Panc1 (cell line): ENCODE results near the gene TCHP. TPM values are rescaled to one million over a fixed set of nuclear protein-coding genes. Genes with fewer than 3 reads are reported as not detected.

ENCODE experiments used
- ATAC-seq: fragments of 200-7000 bp; cut with Tn5 transposase; 2 replicates; pipeline ENCODE4 v1.9.1; 2020; ENCODE audit warnings: mild to moderate bottlenecking, moderate library complexity
- BruUV-seq: library from RNA; stranded (reverse); fragments of 400-500 nt; replicated peaks from 2 replicates; lab custom pipeline; 2021; lab: Mats Ljungman, UMichigan
- CTCF ChIA-PET: fragments of 300-600 bp; sonication (Branson Sonifier 250); formaldehyde crosslinking; loops from one replicate; lab custom pipeline; 2022; ENCODE audit warnings: antibody characterized with exemption; lab: Charles Lee
- POLR2A ChIA-PET: fragments of 300-600 bp; sonication (Branson Sonifier 250); formaldehyde crosslinking; loops from one replicate; lab custom pipeline; 2022; ENCODE audit warnings: antibody characterized with exemption; lab: Charles Lee
- DNase-seq: peaks from one replicate; pipeline ENCODE4 v3.0.0-alpha.2; 2010; ENCODE audit warnings: low read depth, low spot score
- H3K27ac ChIP-seq: 2 replicates; pipeline ENCODE4 v1.5.1; 2011; ENCODE audit warnings: mild to moderate bottlenecking, low read length, inconsistent platforms
- H3K27me3 ChIP-seq: fragments of 200-500 bp; sonication (Bioruptor generic); 2 replicates; pipeline ENCODE4 v1.6.0; 2014; ENCODE audit warnings: low read length, inconsistent platforms; ENCODE audit not compliant: control insufficient read depth, insufficient read depth
- H3K36me3 ChIP-seq: fragments of 200-500 bp; sonication (Bioruptor generic); 2 replicates; pipeline ENCODE4 v1.5.1; 2014; ENCODE audit warnings: inconsistent platforms, mild to moderate bottlenecking, low read length, moderate library complexity; ENCODE audit not compliant: control insufficient read depth, insufficient read depth
- H3K4me1 ChIP-seq: 2 replicates; pipeline ENCODE4 v1.5.1; 2011; ENCODE audit warnings: inconsistent platforms, mild to moderate bottlenecking, low read length, moderate library complexity; ENCODE audit not compliant: control insufficient read depth, insufficient read depth
- H3K4me3 ChIP-seq, 2 experiments: 2 replicates each; pipeline ENCODE4 v1.5.1; 2011 to 2012; ENCODE audit warnings: low read depth in 2 of 2, low read length in 2 of 2, mild to moderate bottlenecking in 2 of 2, inconsistent platforms in 1 of 2, moderate library complexity in 1 of 2
- H3K9me3 ChIP-seq: fragments of 200-500 bp; sonication (Bioruptor generic); 2 replicates; pipeline ENCODE4 v1.5.1; 2014; ENCODE audit warnings: low read depth, mild to moderate bottlenecking, inconsistent platforms, low read length, moderate library complexity; ENCODE audit not compliant: control insufficient read depth, insufficient read depth
- POLR2AphosphoS5 ChIP-seq: IDR thresholded peaks from 2 replicates; pipeline ENCODE4 v1.6.1; 2012; ENCODE audit warnings: mild to moderate bottlenecking, low read depth, low read length, moderate library complexity
- SIN3A ChIP-seq: IDR thresholded peaks from 2 replicates; pipeline ENCODE4 v1.6.1; 2012; ENCODE audit warnings: low read depth, mild to moderate bottlenecking, low read length, moderate library complexity, borderline replicate concordance; ENCODE audit not compliant: insufficient read depth
- TCF7L2 ChIP-seq: IDR thresholded peaks from 2 replicates; pipeline ENCODE4 v1.6.1; 2011; ENCODE audit warnings: mild to moderate bottlenecking, low read depth, low read length, inconsistent platforms
- in situ Hi-C: cut with HindIII; loops from 2 replicates; pipeline ENCODE4 v1.10.0; 2016; ENCODE audit warnings: low sequenced_read_pairs, low pct_unique_long_range_greater_than_20kb
- intact Hi-C: fragments of 100-400 bp; cut with micrococcal nuclease; formaldehyde crosslinking; loops from one replicate; pipeline ENCODE4 v1.10.0; 2022; ENCODE audit not compliant: unreplicated experiment
- total RNA-seq: library from RNA; stranded (reverse); gene quantifications from one replicate; pipeline ENCODE4 v1.2.1, GENCODE V29; 2021; ENCODE audit not compliant: unreplicated experiment
- TF ChIP-seq, protein P1 (sequence below), 2 experiments: IDR thresholded peaks; 2 replicates each; pipeline ENCODE4 v1.6.1; 2011 to 2012; ENCODE audit warnings: low read depth in 2 of 2, control low read depth in 1 of 2, low read length in 1 of 2, mild to moderate bottlenecking in 1 of 2, moderate library complexity in 1 of 2; ENCODE audit not compliant: insufficient read depth in 1 of 2
- TF ChIP-seq, protein P2 (sequence below): fragments of 450-650 bp; IDR thresholded peaks from 2 replicates; pipeline ENCODE4 v1.5.1; 2017; ENCODE audit warnings: mild to moderate bottlenecking

Gene TCHP
- total RNA-seq, 1 experiment from 2014 or later: 25.0 TPM

DNA sequence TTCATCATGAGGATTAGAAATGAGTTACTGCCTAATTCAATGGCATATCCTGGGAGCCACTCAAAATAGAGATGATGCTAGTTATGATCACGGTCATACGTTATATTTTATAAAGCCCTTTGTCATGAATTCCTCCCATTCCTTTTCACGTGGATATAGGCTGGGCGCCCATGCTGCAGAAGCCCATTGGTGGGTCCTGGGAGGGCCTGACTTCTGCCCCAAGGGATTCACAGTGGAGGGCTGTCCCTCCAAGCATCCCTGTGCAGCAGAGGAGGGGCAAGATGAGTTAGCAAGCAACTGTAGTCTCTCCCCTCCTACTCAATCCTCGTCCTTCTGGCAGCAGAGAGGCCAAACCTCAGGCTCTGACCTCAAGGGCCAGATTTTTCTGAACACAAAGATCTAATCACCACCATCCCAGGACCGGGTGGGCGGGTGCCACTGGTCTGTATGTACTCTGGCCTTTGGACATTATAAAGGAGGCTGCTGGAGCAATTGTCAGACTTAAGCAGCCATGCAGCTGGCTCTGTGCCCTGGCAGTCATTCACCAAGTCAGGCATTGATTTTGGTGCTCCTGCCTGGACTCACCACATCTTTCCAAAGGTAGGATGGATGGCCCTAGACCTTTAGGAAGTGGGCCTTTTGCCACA is 28.3 kb upstream of the TCHP start:
- ATAC-seq (no peak), DNase-seq (no peak)
- no peaks in the 10 kb centered on the region for H3K4me1 ChIP-seq
- no peaks in the 10 kb centered on the region for H3K27me3 ChIP-seq
- H3K27ac ChIP-seq: no peak overlapping the region
- TF ChIP-seq, protein P1, sequence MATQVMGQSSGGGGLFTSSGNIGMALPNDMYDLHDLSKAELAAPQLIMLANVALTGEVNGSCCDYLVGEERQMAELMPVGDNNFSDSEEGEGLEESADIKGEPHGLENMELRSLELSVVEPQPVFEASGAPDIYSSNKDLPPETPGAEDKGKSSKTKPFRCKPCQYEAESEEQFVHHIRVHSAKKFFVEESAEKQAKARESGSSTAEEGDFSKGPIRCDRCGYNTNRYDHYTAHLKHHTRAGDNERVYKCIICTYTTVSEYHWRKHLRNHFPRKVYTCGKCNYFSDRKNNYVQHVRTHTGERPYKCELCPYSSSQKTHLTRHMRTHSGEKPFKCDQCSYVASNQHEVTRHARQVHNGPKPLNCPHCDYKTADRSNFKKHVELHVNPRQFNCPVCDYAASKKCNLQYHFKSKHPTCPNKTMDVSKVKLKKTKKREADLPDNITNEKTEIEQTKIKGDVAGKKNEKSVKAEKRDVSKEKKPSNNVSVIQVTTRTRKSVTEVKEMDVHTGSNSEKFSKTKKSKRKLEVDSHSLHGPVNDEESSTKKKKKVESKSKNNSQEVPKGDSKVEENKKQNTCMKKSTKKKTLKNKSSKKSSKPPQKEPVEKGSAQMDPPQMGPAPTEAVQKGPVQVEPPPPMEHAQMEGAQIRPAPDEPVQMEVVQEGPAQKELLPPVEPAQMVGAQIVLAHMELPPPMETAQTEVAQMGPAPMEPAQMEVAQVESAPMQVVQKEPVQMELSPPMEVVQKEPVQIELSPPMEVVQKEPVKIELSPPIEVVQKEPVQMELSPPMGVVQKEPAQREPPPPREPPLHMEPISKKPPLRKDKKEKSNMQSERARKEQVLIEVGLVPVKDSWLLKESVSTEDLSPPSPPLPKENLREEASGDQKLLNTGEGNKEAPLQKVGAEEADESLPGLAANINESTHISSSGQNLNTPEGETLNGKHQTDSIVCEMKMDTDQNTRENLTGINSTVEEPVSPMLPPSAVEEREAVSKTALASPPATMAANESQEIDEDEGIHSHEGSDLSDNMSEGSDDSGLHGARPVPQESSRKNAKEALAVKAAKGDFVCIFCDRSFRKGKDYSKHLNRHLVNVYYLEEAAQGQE (IDR thresholded peaks at IDR 0.05; ENCODE audit: insufficient read depth in 1 of 2, low read depth in 2 of 2, low read length in 1 of 2): no peak
- TF ChIP-seq SIN3A (no peak), POLR2AphosphoS5 (no peak), TCF7L2 (no peak)
- TF ChIP-seq, protein P2, sequence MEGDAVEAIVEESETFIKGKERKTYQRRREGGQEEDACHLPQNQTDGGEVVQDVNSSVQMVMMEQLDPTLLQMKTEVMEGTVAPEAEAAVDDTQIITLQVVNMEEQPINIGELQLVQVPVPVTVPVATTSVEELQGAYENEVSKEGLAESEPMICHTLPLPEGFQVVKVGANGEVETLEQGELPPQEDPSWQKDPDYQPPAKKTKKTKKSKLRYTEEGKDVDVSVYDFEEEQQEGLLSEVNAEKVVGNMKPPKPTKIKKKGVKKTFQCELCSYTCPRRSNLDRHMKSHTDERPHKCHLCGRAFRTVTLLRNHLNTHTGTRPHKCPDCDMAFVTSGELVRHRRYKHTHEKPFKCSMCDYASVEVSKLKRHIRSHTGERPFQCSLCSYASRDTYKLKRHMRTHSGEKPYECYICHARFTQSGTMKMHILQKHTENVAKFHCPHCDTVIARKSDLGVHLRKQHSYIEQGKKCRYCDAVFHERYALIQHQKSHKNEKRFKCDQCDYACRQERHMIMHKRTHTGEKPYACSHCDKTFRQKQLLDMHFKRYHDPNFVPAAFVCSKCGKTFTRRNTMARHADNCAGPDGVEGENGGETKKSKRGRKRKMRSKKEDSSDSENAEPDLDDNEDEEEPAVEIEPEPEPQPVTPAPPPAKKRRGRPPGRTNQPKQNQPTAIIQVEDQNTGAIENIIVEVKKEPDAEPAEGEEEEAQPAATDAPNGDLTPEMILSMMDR: no peak
- H3K4me3 ChIP-seq: no peak overlapping the region
- POLR2A ChIA-PET: no interaction called here
- no peaks in the 10 kb centered on the region for H3K9me3 ChIP-seq
- intact Hi-C loops (no loop called here), in situ Hi-C loops (no loop called here)
- no peaks in the 10 kb centered on the region for H3K36me3 ChIP-seq
- CTCF ChIA-PET: interaction anchor here (0.6 kb wide), 1 partner anchor 21 kb away, joined by 3 read pairs; no protein-coding TSS in a partner anchor
- no TSS peak for BruUV-seq

- in situ Hi-C loops: no loop called here
- no peak for DNase-seq
- ChIA-PET POLR2A (no interaction called here), CTCF (interaction anchor here (0.6 kb wide), 1 partner anchor 27 kb away, joined by 3 read pairs; no protein-coding TSS in a partner anchor)
- TF ChIP-seq, protein P2: no peak
- TF ChIP-seq SIN3A: no peak
- TF ChIP-seq POLR2AphosphoS5: no peak
- TF ChIP-seq, protein P1 (IDR thresholded peaks at IDR 0.05; ENCODE audit: insufficient read depth in 1 of 2, low read depth in 2 of 2, low read length in 1 of 2): no peak
- TF ChIP-seq TCF7L2: no peak
- Histone ChIP-seq H3K4me1 (peaks cover 10% of the 10 kb centered on the region), H3K27me3 (no peaks in the 10 kb centered on the region), H3K36me3 (no peaks in the 10 kb centered on the region), H3K27ac (no peak overlapping the region), H3K4me3 (no peak overlapping the region), H3K9me3 (no peaks in the 10 kb centered on the region)
- intact Hi-C loops: no loop called here
- no peak for ATAC-seq
- BruUV-seq: no TSS peak
Observed at GRCh38 chr12:109873653-109874052, 26.4 kb upstream of the TCHP start.
